ENCODE results near the gene OSMR.

The OSMR gene

GRCh38 chr5:38874948-38875456 lies 29.2 kb downstream of the OSMR start:
- H3K27ac ChIP-seq, result no peak overlapping the region
- TF ChIP-seq CTCF (conservative IDR thresholded peaks at IDR 0.05; ENCODE audit: low read depth), result no peak
- DNase-seq (ENCODE audit: low spot score), result no peak
- CTCF ChIA-PET, result interaction anchor here (0.8 kb wide), 1 partner anchor 15 kb away, joined by 4 read pairs; no protein-coding TSS in a partner anchor
- POLR2A ChIA-PET (ENCODE audit: low non-redundant PET), result no interaction called here

- no peak overlapping the region for H3K27ac ChIP-seq
- no peak for TF ChIP-seq CTCF (conservative IDR thresholded peaks at IDR 0.05; ENCODE audit: low read depth)
- ChIA-PET POLR2A (ENCODE audit: low non-redundant PET) (no interaction called here), CTCF (no interaction called here)
- no peak for DNase-seq (ENCODE audit: low spot score)
Observed at GRCh38 chr5:38878391-38879077, 32.7 kb downstream of the OSMR start.

- CTCF ChIA-PET, result no interaction called here
- DNase-seq (ENCODE audit: low spot score), result no peak
- POLR2A ChIA-PET (ENCODE audit: low non-redundant PET), result no interaction called here
- TF ChIP-seq CTCF (conservative IDR thresholded peaks at IDR 0.05; ENCODE audit: low read depth), result no peak
- no peak overlapping the region for H3K27ac ChIP-seq
Observed at GRCh38 chr5:38879078-38879460, 33.3 kb downstream of the OSMR start.

GRCh38 chr5:38883842-38884241 lies 38.0 kb downstream of the OSMR start:
- no peak for DNase-seq (ENCODE audit: low spot score)
- ChIA-PET CTCF (no interaction called here), POLR2A (ENCODE audit: low non-redundant PET) (no interaction called here)
- no peak for TF ChIP-seq CTCF (conservative IDR thresholded peaks at IDR 0.05; ENCODE audit: low read depth)
- no peak overlapping the region for H3K27ac ChIP-seq

GRCh38 chr5:38885208-38885607 lies 39.4 kb downstream of the OSMR start:
- no peak overlapping the region for H3K27ac ChIP-seq
- POLR2A ChIA-PET (ENCODE audit: low non-redundant PET), result no interaction called here
- no peak for DNase-seq (ENCODE audit: low spot score)
- TF ChIP-seq CTCF (conservative IDR thresholded peaks at IDR 0.05; ENCODE audit: low read depth), result no peak
- CTCF ChIA-PET, result no interaction called here

GRCh38 chr5:38888041-38888440 lies 42.2 kb downstream of the OSMR start:
- no peak for TF ChIP-seq CTCF (conservative IDR thresholded peaks at IDR 0.05; ENCODE audit: low read depth)
- DNase-seq (ENCODE audit: low spot score), result no peak
- H3K27ac ChIP-seq, result no peak overlapping the region
- POLR2A ChIA-PET (ENCODE audit: low non-redundant PET), result no interaction called here
- CTCF ChIA-PET, result interaction anchor here (0.6 kb wide), 1 partner anchor 495 kb away, joined by 4 read pairs; no protein-coding TSS in a partner anchor

Data from RWPE1 (cell line).